Upper lobe of right lung (tissue), 1 donor: Measurements from ENCODE around the gene SKIC8. TPM values are rescaled to one million over a fixed set of nuclear protein-coding genes. Genes with fewer than 3 reads are reported as not detected.

Experiments used
- ATAC-seq: fragments of 200-7000 bp; cut with Tn5 transposase; one replicate; pipeline ENCODE4 v1.9.1; 2020; ENCODE audit warnings: mild to moderate bottlenecking, moderate library complexity
- DNase-seq: peaks from one replicate; pipeline ENCODE4 v3.0.0-alpha.2; 2020
- H3K27ac ChIP-seq: fragments of 200-600 bp; one replicate; pipeline ENCODE4 v1.8.0; 2022
- H3K27me3 ChIP-seq: fragments of 200-600 bp; one replicate; pipeline ENCODE4 v1.8.0; 2022; ENCODE audit warnings: mild to moderate bottlenecking
- H3K36me3 ChIP-seq: fragments of 200-600 bp; one replicate; pipeline ENCODE4 v1.8.0; 2022
- H3K4me1 ChIP-seq: fragments of 200-600 bp; one replicate; pipeline ENCODE4 v1.8.0; 2022
- H3K4me3 ChIP-seq: fragments of 200-600 bp; one replicate; pipeline ENCODE4 v1.8.0; 2022; ENCODE audit warnings: mild to moderate bottlenecking
- H3K9me3 ChIP-seq: fragments of 200-600 bp; one replicate; pipeline ENCODE4 v1.8.0; 2022
- intact Hi-C: fragments of 100-400 bp; cut with DNase I; formaldehyde crosslinking; loops from one replicate; pipeline ENCODE4 v1.11.0; 2022
- total RNA-seq: library from RNA; stranded (reverse); fragmentation: NEBNext Ultra II Directional; extraction: Animal tissue kit (Norgen Biotek cat#: 25700); gene quantifications from one replicate; pipeline ENCODE4 v1.2.1, GENCODE V29; 2021
- TF ChIP-seq, protein P1 (sequence below): fragments of 200-600 bp; IDR thresholded peaks from one replicate; pipeline ENCODE4 v1.8.0; 2022; ENCODE audit warnings: antibody characterized with exemption
- donor health status: DM: no; HTN: yes; CAD: no; lungs with severe emphysema.

SKIC8 gene
- total RNA-seq, 1 donor from 2014 or later, result 37.9 TPM

DNA sequence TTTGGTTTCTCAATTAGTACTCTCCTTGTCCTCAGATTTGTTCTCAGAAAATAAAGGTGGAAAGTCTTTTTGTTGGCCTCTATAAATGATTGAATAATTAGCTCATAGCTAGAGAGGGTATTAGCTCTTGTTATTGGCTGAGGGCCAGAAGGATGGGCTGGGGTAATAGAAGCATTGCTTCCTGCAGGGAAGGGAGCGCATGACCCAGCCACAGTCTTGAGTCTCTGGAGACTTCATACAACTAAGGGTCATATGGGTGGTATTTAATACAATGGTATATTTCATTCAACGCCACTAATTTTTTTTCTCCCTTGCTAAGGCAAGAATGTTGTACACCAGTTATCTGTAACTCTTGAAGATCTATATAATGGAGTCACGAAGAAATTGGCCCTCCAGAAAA is 26.6 kb downstream of the SKIC8 start:
- no peak for DNase-seq
- H3K27ac ChIP-seq, result no peak overlapping the region
- no peaks in the 10 kb centered on the region for H3K27me3 ChIP-seq
- TF ChIP-seq, protein P1, sequence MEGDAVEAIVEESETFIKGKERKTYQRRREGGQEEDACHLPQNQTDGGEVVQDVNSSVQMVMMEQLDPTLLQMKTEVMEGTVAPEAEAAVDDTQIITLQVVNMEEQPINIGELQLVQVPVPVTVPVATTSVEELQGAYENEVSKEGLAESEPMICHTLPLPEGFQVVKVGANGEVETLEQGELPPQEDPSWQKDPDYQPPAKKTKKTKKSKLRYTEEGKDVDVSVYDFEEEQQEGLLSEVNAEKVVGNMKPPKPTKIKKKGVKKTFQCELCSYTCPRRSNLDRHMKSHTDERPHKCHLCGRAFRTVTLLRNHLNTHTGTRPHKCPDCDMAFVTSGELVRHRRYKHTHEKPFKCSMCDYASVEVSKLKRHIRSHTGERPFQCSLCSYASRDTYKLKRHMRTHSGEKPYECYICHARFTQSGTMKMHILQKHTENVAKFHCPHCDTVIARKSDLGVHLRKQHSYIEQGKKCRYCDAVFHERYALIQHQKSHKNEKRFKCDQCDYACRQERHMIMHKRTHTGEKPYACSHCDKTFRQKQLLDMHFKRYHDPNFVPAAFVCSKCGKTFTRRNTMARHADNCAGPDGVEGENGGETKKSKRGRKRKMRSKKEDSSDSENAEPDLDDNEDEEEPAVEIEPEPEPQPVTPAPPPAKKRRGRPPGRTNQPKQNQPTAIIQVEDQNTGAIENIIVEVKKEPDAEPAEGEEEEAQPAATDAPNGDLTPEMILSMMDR, result no peak
- intact Hi-C loops, result no loop called here
- no peaks in the 10 kb centered on the region for H3K4me1 ChIP-seq
- H3K4me3 ChIP-seq, result no peak overlapping the region
- ATAC-seq, result no peak
- H3K9me3 ChIP-seq, result no peaks in the 10 kb centered on the region
- H3K36me3 ChIP-seq, result peaks cover 17% of the 10 kb centered on the region

DNA sequence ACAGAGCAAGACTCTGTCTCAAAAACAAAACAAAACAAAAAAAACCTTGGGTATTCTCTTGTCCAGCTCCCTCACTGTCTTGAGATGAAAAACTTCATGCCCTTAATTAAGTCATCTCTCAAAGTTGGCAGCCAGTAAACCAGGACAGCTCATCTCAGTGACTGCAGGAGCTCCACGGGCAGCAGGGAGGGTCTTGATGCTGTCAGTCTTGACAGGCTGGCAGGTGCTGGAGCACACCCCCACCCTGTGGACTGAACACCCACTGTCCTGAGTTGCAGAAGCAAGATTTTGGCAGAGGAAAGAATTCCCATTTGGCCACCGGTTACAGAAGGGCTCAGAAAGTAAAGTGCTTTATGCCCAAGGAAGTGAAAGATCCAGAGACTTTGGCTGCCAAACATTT is 27.1 kb downstream of the SKIC8 start:
- DNase-seq (no peak), ATAC-seq (no peak)
- Histone ChIP-seq H3K36me3 (peaks cover 17% of the 10 kb centered on the region), H3K27ac (no peak overlapping the region), H3K4me3 (no peak overlapping the region), H3K27me3 (no peaks in the 10 kb centered on the region), H3K9me3 (no peaks in the 10 kb centered on the region), H3K4me1 (no peaks in the 10 kb centered on the region)
- TF ChIP-seq, protein P1, result no peak
- intact Hi-C loops, result no loop called here

DNA sequence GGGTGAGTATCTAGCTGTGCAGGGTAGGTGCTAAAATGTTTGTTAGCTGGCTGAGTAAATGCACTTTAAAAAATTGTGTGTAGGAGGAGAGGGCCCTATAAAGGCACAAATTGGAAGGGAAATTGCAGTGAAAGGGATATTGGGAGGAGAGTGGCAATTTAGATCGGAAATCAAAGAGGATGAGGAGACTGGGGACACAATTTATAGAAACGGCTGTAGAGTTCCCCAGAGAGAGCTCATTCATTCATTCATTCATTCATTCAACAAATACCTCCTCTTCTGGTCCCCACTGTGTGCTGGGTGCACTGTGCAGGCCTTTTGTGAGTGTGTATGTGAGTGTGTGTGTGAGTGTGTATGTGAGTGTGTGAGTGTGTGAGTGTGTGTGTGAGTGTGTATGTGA is 32.6 kb downstream of the SKIC8 start:
- H3K27me3 ChIP-seq, result no peaks in the 10 kb centered on the region
- no peaks in the 10 kb centered on the region for H3K9me3 ChIP-seq
- H3K36me3 ChIP-seq, result no peaks in the 10 kb centered on the region
- no peak overlapping the region for H3K4me3 ChIP-seq
- no peak overlapping the region for H3K27ac ChIP-seq
- intact Hi-C loops, result no loop called here
- no peaks in the 10 kb centered on the region for H3K4me1 ChIP-seq
- TF ChIP-seq, protein P1, result no peak
- ATAC-seq (no peak), DNase-seq (no peak)

DNA sequence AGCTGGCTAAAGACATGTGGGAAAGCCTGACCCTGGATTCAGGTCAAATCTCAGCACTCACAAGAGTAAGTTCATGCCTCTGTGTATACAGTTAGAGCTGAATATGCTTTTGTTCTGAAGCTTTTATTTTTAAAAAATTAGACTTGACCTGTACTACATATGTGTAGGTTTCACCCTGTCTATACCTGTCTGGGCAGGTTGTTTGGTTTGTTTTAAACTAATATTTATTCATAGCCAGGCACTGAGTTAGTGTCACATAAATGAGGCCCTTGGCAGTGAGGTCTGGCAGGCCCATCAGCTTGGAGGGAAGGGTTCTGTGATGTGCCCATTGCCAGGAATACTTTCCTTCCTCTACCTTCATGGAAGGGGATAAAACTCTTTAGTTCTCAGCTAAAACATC is 33.2 kb downstream of the SKIC8 start:
- intact Hi-C loops, result no loop called here
- H3K4me1 ChIP-seq, result no peaks in the 10 kb centered on the region
- ATAC-seq (no peak), DNase-seq (no peak)
- no peaks in the 10 kb centered on the region for H3K27me3 ChIP-seq
- TF ChIP-seq, protein P1, result no peak
- H3K27ac ChIP-seq, result no peak overlapping the region
- no peak overlapping the region for H3K4me3 ChIP-seq
- no peaks in the 10 kb centered on the region for H3K36me3 ChIP-seq
- no peaks in the 10 kb centered on the region for H3K9me3 ChIP-seq

DNA sequence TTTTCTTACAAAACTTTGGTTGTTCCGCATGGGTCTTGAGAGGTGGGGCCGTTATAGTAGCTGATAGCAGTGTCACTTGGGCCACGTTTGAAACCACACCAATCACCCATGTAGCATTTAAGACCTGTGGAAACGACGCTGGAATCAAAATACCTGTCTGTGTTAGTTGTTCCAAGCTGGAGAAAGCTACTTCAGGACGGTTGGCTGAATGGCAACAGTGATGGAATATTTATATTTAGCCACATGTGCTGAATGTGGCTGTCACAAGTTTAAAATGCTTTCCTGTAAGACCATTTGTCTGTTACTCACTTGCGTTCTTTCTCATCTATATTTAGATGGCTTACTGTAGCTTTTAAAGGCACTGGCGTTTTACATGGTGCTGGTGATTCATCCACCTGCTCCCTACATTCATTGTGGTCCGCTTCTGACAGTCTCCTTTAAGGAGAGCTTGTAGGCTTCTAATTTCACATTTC is 33.6 kb downstream of the SKIC8 start:
- no peaks in the 10 kb centered on the region for H3K4me1 ChIP-seq
- H3K9me3 ChIP-seq, result no peaks in the 10 kb centered on the region
- peak overlapping the region; percentile 5 for H3K4me3 ChIP-seq
- ATAC-seq, result no peak
- intact Hi-C loops, result no loop called here
- H3K36me3 ChIP-seq, result no peaks in the 10 kb centered on the region
- no peak for DNase-seq
- no peak overlapping the region for H3K27ac ChIP-seq
- TF ChIP-seq, protein P1, result no peak
- no peaks in the 10 kb centered on the region for H3K27me3 ChIP-seq

DNA sequence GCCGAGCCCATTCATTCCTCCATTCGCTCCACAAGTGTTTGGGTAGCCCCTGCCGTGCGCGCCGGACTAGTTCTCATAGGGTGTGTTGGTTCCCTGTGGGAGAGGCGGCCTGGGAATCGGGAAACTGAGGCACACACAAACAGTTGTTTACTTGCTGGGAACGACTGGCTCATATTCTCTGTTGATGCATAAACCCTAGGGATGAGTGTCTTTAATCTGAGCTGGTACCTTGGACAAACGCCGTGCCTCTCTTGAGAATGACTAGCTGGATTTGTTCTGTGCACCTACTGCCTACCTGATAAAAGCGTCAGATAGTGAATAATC is 34.3 kb downstream of the SKIC8 start:
- H3K27me3 ChIP-seq, result no peaks in the 10 kb centered on the region
- TF ChIP-seq, protein P1, result no peak
- no peaks in the 10 kb centered on the region for H3K36me3 ChIP-seq
- peak overlapping the region; percentile 70 for H3K4me3 ChIP-seq
- DNase-seq, result no peak
- no peaks in the 10 kb centered on the region for H3K9me3 ChIP-seq
- no peak for ATAC-seq
- no peak overlapping the region for H3K27ac ChIP-seq
- intact Hi-C loops, result no loop called here
- no peaks in the 10 kb centered on the region for H3K4me1 ChIP-seq
